H9 (cell line): ENCODE measurements around the gene ALPI. TPM values are rescaled to one million over a fixed set of nuclear protein-coding genes. Genes with fewer than 3 reads are reported as not detected.

ENCODE experiments used
- DNase-seq: peaks from one replicate; pipeline ENCODE4 v3.0.0-alpha.2; 2017
- H2AFZ ChIP-seq: one replicate; pipeline ENCODE4 v1.6.1; 2013; ENCODE audit warnings: mild to moderate bottlenecking, low read length, control low read depth, moderate library complexity
- H2AK5ac ChIP-seq: 2 replicates; pipeline ENCODE4 v1.6.1; 2013; ENCODE audit warnings: low read length, control low read depth, mixed read lengths; ENCODE audit not compliant: insufficient read length
- H2BK120ac ChIP-seq: one replicate; pipeline ENCODE4 v1.6.1; 2013; ENCODE audit warnings: low read depth, mild to moderate bottlenecking, low read length, control low read depth, inconsistent platforms; ENCODE audit not compliant: poor library complexity, severe bottlenecking
- H2BK12ac ChIP-seq: 2 replicates; pipeline ENCODE4 v1.6.1; 2013; ENCODE audit warnings: low read length, control low read depth, mixed read lengths, low read depth; ENCODE audit not compliant: insufficient read length
- H2BK15ac ChIP-seq: 2 replicates; pipeline ENCODE4 v1.6.1; 2013; ENCODE audit warnings: low read depth, low read length, control low read depth
- H2BK20ac ChIP-seq: one replicate; pipeline ENCODE4 v1.6.1; 2013; ENCODE audit warnings: low read depth, mild to moderate bottlenecking, low read length, control low read depth, inconsistent platforms; ENCODE audit not compliant: poor library complexity, severe bottlenecking
- H2BK5ac ChIP-seq: 2 replicates; pipeline ENCODE4 v1.6.1; 2013; ENCODE audit warnings: low read length, control low read depth, mixed read lengths; ENCODE audit not compliant: insufficient read length
- H3K14ac ChIP-seq: 2 replicates; pipeline ENCODE4 v1.6.1; 2013; ENCODE audit warnings: low read length, control low read depth; ENCODE audit not compliant: insufficient read depth
- H3K18ac ChIP-seq: 2 replicates; pipeline ENCODE4 v1.6.1; 2013; ENCODE audit warnings: low read depth, mild to moderate bottlenecking, mixed read lengths, low read length, control low read depth; ENCODE audit not compliant: insufficient read length
- H3K23ac ChIP-seq: 2 replicates; pipeline ENCODE4 v1.6.1; 2013; ENCODE audit warnings: low read length, control low read depth, mixed read lengths, low read depth; ENCODE audit not compliant: insufficient read length
- H3K23me2 ChIP-seq: 2 replicates; pipeline ENCODE4 v1.6.1; 2013; ENCODE audit warnings: low read depth, mild to moderate bottlenecking, mixed read lengths, low read length, control low read depth; ENCODE audit not compliant: insufficient read length, poor library complexity, severe bottlenecking
- H3K27ac ChIP-seq: 2 replicates; pipeline ENCODE4 v1.5.1; 2013; ENCODE audit warnings: low read length, control low read depth, mixed read lengths, low read depth; ENCODE audit not compliant: insufficient read length
- H3K27me3 ChIP-seq: 2 replicates; pipeline ENCODE4 v1.6.1; 2013; ENCODE audit warnings: low read length, control low read depth, inconsistent platforms; ENCODE audit not compliant: insufficient read depth
- H3K4ac ChIP-seq: 2 replicates; pipeline ENCODE4 v1.6.1; 2013; ENCODE audit warnings: low read depth, mild to moderate bottlenecking, control low read depth, inconsistent platforms, low read length, moderate library complexity
- H3K4me1 ChIP-seq: 2 replicates; pipeline ENCODE4 v1.6.1; 2013; ENCODE audit warnings: low read length, control low read depth, inconsistent platforms; ENCODE audit not compliant: insufficient read depth
- H3K4me2 ChIP-seq: 2 replicates; pipeline ENCODE4 v1.6.1; 2013; ENCODE audit warnings: low read length, control low read depth, mixed read lengths; ENCODE audit not compliant: insufficient read length, insufficient read depth
- H3K56ac ChIP-seq: 2 replicates; pipeline ENCODE4 v1.6.1; 2013; ENCODE audit warnings: low read depth, mild to moderate bottlenecking, mixed read lengths, low read length, control low read depth; ENCODE audit not compliant: insufficient read length
- H3K79me1 ChIP-seq: 2 replicates; pipeline ENCODE4 v1.6.1; 2013; ENCODE audit warnings: low read depth, mild to moderate bottlenecking, moderate library complexity, low read length, control low read depth, inconsistent platforms; ENCODE audit not compliant: insufficient read depth, poor library complexity, severe bottlenecking
- H3K79me2 ChIP-seq: 2 replicates; pipeline ENCODE4 v1.6.1; 2013; ENCODE audit warnings: low read length, control low read depth, inconsistent platforms; ENCODE audit not compliant: insufficient read depth
- H3K9ac ChIP-seq: 2 replicates; pipeline ENCODE4 v1.6.1; 2013; ENCODE audit warnings: low read length, control low read depth, mixed read lengths; ENCODE audit not compliant: insufficient read length; ENCODE audit errors: extremely low read depth
- H3K9me3 ChIP-seq: one replicate; pipeline ENCODE4 v1.6.1; 2013; ENCODE audit warnings: low read depth, low read length, inconsistent platforms; ENCODE audit not compliant: control insufficient read depth
- H3T11ph ChIP-seq: one replicate; pipeline ENCODE4 v1.6.1; 2013; ENCODE audit warnings: mild to moderate bottlenecking, low read length, control low read depth, inconsistent platforms
- H4K20me1 ChIP-seq: one replicate; pipeline ENCODE4 v1.6.1; 2013; ENCODE audit not compliant: control insufficient read depth, insufficient read length, insufficient read depth
- H4K5ac ChIP-seq: 2 replicates; pipeline ENCODE4 v1.6.1; 2013; ENCODE audit warnings: low read depth, mild to moderate bottlenecking, mixed read lengths, low read length, control low read depth; ENCODE audit not compliant: insufficient read length
- H4K8ac ChIP-seq: replicated peaks from 2 replicates; pipeline ENCODE4 v1.6.1; 2013; ENCODE audit warnings: low read length, control low read depth, mixed read lengths, low read depth; ENCODE audit not compliant: insufficient read length
- H4K91ac ChIP-seq: 2 replicates; pipeline ENCODE4 v1.6.1; 2013; ENCODE audit warnings: low read depth, mild to moderate bottlenecking, moderate library complexity, mixed read lengths, low read length, control low read depth; ENCODE audit not compliant: insufficient read length
- H3K27ac Mint-ChIP-seq, 3 experiments: 2 replicates in 2 of 3; 3 replicates in 1 of 3; pipeline ENCODE4 v1.8.0; 2020 to 2021; ENCODE audit warnings: mixed read lengths in 3 of 3, mild to moderate bottlenecking in 1 of 3, moderate library complexity in 1 of 3
- H3K27me3 Mint-ChIP-seq: 2 replicates; pipeline ENCODE4 v1.8.0; 2021; ENCODE audit warnings: low read depth, mild to moderate bottlenecking, moderate library complexity, mixed read lengths
- H3K36me3 Mint-ChIP-seq, 3 experiments: 2 replicates in 2 of 3; 3 replicates in 1 of 3; pipeline ENCODE4 v1.8.0; 2020 to 2021; ENCODE audit warnings: low read depth in 3 of 3, mixed read lengths in 3 of 3; ENCODE audit not compliant: insufficient read depth in 1 of 3
- H3K4me1 Mint-ChIP-seq, 2 experiments: 2 replicates each; pipeline ENCODE4 v1.8.0; 2020; ENCODE audit warnings: mixed read lengths in 2 of 2
- H3K4me3 Mint-ChIP-seq, 2 experiments: 2 replicates in 1 of 2; 3 replicates in 1 of 2; pipeline ENCODE4 v1.8.0; 2020 to 2021; ENCODE audit warnings: mild to moderate bottlenecking in 2 of 2, mixed read lengths in 2 of 2, moderate library complexity in 1 of 2
- H3K9me3 Mint-ChIP-seq, 2 experiments: 2 replicates in 1 of 2; 3 replicates in 1 of 2; pipeline ENCODE4 v1.8.0; 2020; ENCODE audit warnings: mild to moderate bottlenecking in 2 of 2, mixed read lengths in 2 of 2, moderate library complexity in 1 of 2
- CTCF ChIP-seq: fragments of 200-600 bp; sonication (generic); conservative IDR thresholded peaks from 3 replicates; pipeline ENCODE4 v1.8.0; 2021; ENCODE audit warnings: antibody characterized with exemption, mild to moderate bottlenecking
- WGBS: extraction: QIAGEN DNeasy Blood & Tissue Kit; methylation state at CpG from one replicate; pipeline ENCODE4 v1.1.7; 2013; ENCODE audit warnings: missing lambda C conversion rate, low lambda C conversion rate, mixed read lengths; ENCODE audit not compliant: insufficient read length; ENCODE audit errors: extremely low coverage; 5-methylcytosine and 5-hydroxymethylcytosine counted together
- total RNA-seq: library from RNA; stranded (reverse); gene quantifications from 2 replicates; pipeline ENCODE4 v1.2.1, GENCODE V29; 2021

The ALPI gene
- total RNA-seq, 1 experiment from 2014 or later, result not detected

DNA sequence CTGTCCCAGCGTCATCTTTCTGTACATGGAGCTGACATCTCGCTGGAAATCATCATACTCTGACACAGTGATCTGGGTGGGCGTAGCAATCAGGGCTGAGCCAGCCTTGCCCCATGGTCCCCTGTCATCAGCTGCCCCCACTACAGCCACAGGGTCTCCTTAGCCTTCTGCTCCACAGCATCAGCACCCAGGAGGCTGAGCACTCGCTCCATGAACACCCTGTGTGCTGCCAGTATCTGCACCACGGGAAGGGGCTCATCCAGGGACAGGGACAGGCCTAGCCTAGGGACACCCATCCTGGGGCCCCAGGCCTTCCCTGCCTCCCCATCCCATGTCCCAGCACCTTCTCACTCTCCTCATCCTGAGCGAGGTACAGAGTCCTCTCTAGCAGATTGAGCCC, 37.9 kb upstream of the ALPI start:
- no peak for TF ChIP-seq CTCF
- Histone ChIP-seq H3K9me3 (no peaks in the 10 kb centered on the region), H3K27ac (no peak overlapping the region), H4K8ac (no peak overlapping the region), H3K79me1 (no peaks in the 10 kb centered on the region), H3K4me1 (peaks cover 2% of the 10 kb centered on the region; the same call in 1 of the 2 replicates), H2BK12ac (no peak overlapping the region), H3K56ac (no peak overlapping the region), H3K14ac (no peak overlapping the region), H2BK15ac (no peak overlapping the region), H3K4me2 (peak overlapping the region; percentile 81), H2AFZ (no peak overlapping the region), H3K27me3 (peaks cover 28% of the 10 kb centered on the region; the same call in 1 of the 2 replicates), H3T11ph (no peak overlapping the region), H4K20me1 (peaks cover 7% of the 10 kb centered on the region), H3K9ac (no peak overlapping the region), H2AK5ac (no peak overlapping the region), H2BK5ac (no peak overlapping the region), H4K5ac (no peak overlapping the region), H3K23ac (no peak overlapping the region), H3K23me2 (peaks cover 23% of the 10 kb centered on the region), H2BK20ac (no peak overlapping the region), H3K4ac (no peak overlapping the region), H3K79me2 (no peaks in the 10 kb centered on the region), H2BK120ac (no peak overlapping the region), H3K18ac (no peak overlapping the region), H4K91ac (no peak overlapping the region)
- WGBS, result no CpG with 5 or more reads among the region's 6 CpGs
- peaks cover 9 to 81% (median 46%) of the 10 kb centered on the region in 3 experiments for H3K36me3 Mint-ChIP-seq
- H3K9me3 Mint-ChIP-seq, result peaks cover 14% of the 10 kb centered on the region in 2 experiments
- DNase-seq, result no peak
- peaks cover 27 to 31% of the 10 kb centered on the region in 2 experiments for H3K4me1 Mint-ChIP-seq
- peak overlapping the region; percentile 83 to 84 for H3K4me3 Mint-ChIP-seq
- peak overlapping the region in 1 of 3 experiments; percentile 15; a peak in 1 of 7 replicates for H3K27ac Mint-ChIP-seq
- H3K27me3 Mint-ChIP-seq, result peaks cover 56% of the 10 kb centered on the region
